Measurements from ENCODE around the gene TKT. TPM values are rescaled to one million over a fixed set of nuclear protein-coding genes. Genes with fewer than 3 reads are reported as not detected.

Gene TKT
- total RNA-seq, 2 experiments from 2014 or later: 397 to 417 TPM

GRCh38 chr3:53189276-53189675 lies 66.5 kb downstream of the TKT start:
- Mint-ChIP-seq H3K9me3 (no peaks in the 10 kb centered on the region), H3K36me3 (ENCODE audit: low read depth) (peaks cover 9% of the 10 kb centered on the region), H3K27ac (no peak overlapping the region), H3K4me3 (no peak overlapping the region), H3K27me3 (no peaks in the 10 kb centered on the region), H3K4me1 (ENCODE audit: low read depth) (no peaks in the 10 kb centered on the region)
- ChIA-PET CTCF (interaction anchor here (0.9 kb wide), 1 partner anchor 54 kb away, joined by 3 read pairs; no protein-coding TSS in a partner anchor), POLR2A (no interaction called here)
- TF ChIP-seq, protein P1, sequence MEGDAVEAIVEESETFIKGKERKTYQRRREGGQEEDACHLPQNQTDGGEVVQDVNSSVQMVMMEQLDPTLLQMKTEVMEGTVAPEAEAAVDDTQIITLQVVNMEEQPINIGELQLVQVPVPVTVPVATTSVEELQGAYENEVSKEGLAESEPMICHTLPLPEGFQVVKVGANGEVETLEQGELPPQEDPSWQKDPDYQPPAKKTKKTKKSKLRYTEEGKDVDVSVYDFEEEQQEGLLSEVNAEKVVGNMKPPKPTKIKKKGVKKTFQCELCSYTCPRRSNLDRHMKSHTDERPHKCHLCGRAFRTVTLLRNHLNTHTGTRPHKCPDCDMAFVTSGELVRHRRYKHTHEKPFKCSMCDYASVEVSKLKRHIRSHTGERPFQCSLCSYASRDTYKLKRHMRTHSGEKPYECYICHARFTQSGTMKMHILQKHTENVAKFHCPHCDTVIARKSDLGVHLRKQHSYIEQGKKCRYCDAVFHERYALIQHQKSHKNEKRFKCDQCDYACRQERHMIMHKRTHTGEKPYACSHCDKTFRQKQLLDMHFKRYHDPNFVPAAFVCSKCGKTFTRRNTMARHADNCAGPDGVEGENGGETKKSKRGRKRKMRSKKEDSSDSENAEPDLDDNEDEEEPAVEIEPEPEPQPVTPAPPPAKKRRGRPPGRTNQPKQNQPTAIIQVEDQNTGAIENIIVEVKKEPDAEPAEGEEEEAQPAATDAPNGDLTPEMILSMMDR (IDR thresholded peaks at IDR 0.05): no peak
- ATAC-seq (no peak), DNase-seq (no peak)
- intact Hi-C loops (cut with micrococcal nuclease): no loop called here

- ChIA-PET POLR2A (no interaction called here), CTCF (interaction anchor here (0.9 kb wide), 1 partner anchor 54 kb away, joined by 3 read pairs; no protein-coding TSS in a partner anchor)
- Mint-ChIP-seq H3K9me3 (no peaks in the 10 kb centered on the region), H3K27me3 (no peaks in the 10 kb centered on the region), H3K4me3 (no peak overlapping the region), H3K27ac (no peak overlapping the region), H3K36me3 (ENCODE audit: low read depth) (peaks cover 13% of the 10 kb centered on the region), H3K4me1 (ENCODE audit: low read depth) (no peaks in the 10 kb centered on the region)
- no peak for DNase-seq
- TF ChIP-seq, protein P1 (IDR thresholded peaks at IDR 0.05): no peak
- no peak for ATAC-seq
- intact Hi-C loops (cut with micrococcal nuclease): no loop called here
Measured at GRCh38 chr3:53188720-53189119, 67.1 kb downstream of the TKT start.

GRCh38 chr3:53188136-53188685 lies 67.6 kb downstream of the TKT start:
- POLR2A ChIA-PET: no interaction called here
- Mint-ChIP-seq H3K4me1 (ENCODE audit: low read depth) (no peaks in the 10 kb centered on the region), H3K27ac (no peak overlapping the region), H3K27me3 (no peaks in the 10 kb centered on the region), H3K36me3 (ENCODE audit: low read depth) (peaks cover 13% of the 10 kb centered on the region), H3K9me3 (no peaks in the 10 kb centered on the region), H3K4me3 (no peak overlapping the region)
- TF ChIP-seq, protein P1 (IDR thresholded peaks at IDR 0.05): no peak
- intact Hi-C loops (cut with micrococcal nuclease): no loop called here
- ATAC-seq: no peak
- no peak for DNase-seq
- CTCF ChIA-PET: interaction anchor here (1.0 to 1.7 kb wide), 2 partner anchors 54 to 73 kb away, joined by 3 to 5 read pairs; no protein-coding TSS in a partner anchor

DNA sequence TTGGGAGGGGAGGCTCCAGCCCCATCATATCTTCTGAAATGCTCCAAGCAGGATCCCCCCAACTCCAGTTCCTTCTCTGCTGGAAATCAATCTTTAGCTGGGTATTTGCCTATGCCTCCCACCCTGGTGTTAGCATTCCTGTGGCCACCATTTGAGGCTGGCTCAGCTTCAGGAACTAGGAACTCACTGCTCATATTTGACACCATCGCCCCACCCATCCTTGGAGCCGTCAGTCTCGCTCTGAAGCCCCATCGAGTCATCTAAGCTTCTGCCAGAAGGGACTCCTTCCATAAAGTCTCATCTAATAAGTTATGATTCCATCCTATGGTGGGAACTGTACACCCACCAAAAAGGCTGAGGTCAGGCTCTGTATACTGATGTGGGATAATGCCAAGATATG lies 68.4 kb downstream of the TKT start:
- H3K27me3 Mint-ChIP-seq: no peaks in the 10 kb centered on the region
- DNase-seq (no peak), ATAC-seq (no peak)
- H3K27ac Mint-ChIP-seq: no peak overlapping the region
- intact Hi-C loops (cut with micrococcal nuclease): no loop called here
- POLR2A ChIA-PET: no interaction called here
- no peaks in the 10 kb centered on the region for H3K9me3 Mint-ChIP-seq
- H3K4me3 Mint-ChIP-seq: no peak overlapping the region
- CTCF ChIA-PET: interaction anchor here (0.7 to 1.7 kb wide), 3 partner anchors 53 to 73 kb away, joined by 3 to 5 read pairs (median 4); no protein-coding TSS in a partner anchor
- TF ChIP-seq, protein P1 (IDR thresholded peaks at IDR 0.05): no peak
- H3K36me3 Mint-ChIP-seq (ENCODE audit: low read depth): peaks cover 13% of the 10 kb centered on the region
- no peaks in the 10 kb centered on the region for H3K4me1 Mint-ChIP-seq (ENCODE audit: low read depth)

DNA sequence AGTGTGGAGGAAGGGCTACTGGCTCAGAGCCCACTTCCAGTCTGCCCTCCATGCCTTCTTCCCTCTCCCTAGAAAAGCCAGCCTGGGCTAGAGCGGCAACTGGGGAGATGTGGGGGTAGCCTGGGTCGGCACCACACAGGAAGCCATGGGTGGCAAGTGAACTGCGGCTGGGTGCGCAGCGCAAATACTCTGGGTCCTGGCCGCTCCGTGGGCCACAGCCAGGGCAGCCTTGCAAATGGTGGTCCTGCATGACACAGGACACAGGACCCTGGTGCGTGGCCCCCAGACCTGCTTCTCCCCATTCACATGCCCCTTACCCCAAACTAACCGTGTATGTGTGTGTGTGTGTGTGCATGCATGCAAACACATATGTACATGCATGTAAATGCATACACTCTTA lies 69.1 kb downstream of the TKT start:
- TF ChIP-seq, protein P1 (IDR thresholded peaks at IDR 0.05): no peak
- Mint-ChIP-seq H3K4me1 (ENCODE audit: low read depth) (no peaks in the 10 kb centered on the region), H3K36me3 (ENCODE audit: low read depth) (peaks cover 9% of the 10 kb centered on the region), H3K27ac (no peak overlapping the region), H3K27me3 (no peaks in the 10 kb centered on the region), H3K9me3 (no peaks in the 10 kb centered on the region), H3K4me3 (no peak overlapping the region)
- CTCF ChIA-PET: interaction anchor here (0.7 to 1.7 kb wide), 2 partner anchors 53 to 72 kb away, joined by 4 to 5 read pairs; no protein-coding TSS in a partner anchor
- intact Hi-C loops (cut with micrococcal nuclease): no loop called here
- DNase-seq (no peak), ATAC-seq (no peak)
- POLR2A ChIA-PET: no interaction called here
